NCI-H2227 treated with DMSO at 0.1 percent for 48 hours (cell line): ENCODE results near the gene ATXN3.
A peak's percentile ranks its signal among the peaks of the same experiment; 100 is the strongest.
"Not testable (repeated sequence)": the region's sequence is repeated elsewhere in the genome, so short reads cannot be mapped to it uniquely, and the experiment has no call there.

Source experiments
- DNase-seq: peaks from one replicate; lab custom pipeline; 2025; lab: John Stamatoyannopoulos, UW

The ATXN3 gene

DNA sequence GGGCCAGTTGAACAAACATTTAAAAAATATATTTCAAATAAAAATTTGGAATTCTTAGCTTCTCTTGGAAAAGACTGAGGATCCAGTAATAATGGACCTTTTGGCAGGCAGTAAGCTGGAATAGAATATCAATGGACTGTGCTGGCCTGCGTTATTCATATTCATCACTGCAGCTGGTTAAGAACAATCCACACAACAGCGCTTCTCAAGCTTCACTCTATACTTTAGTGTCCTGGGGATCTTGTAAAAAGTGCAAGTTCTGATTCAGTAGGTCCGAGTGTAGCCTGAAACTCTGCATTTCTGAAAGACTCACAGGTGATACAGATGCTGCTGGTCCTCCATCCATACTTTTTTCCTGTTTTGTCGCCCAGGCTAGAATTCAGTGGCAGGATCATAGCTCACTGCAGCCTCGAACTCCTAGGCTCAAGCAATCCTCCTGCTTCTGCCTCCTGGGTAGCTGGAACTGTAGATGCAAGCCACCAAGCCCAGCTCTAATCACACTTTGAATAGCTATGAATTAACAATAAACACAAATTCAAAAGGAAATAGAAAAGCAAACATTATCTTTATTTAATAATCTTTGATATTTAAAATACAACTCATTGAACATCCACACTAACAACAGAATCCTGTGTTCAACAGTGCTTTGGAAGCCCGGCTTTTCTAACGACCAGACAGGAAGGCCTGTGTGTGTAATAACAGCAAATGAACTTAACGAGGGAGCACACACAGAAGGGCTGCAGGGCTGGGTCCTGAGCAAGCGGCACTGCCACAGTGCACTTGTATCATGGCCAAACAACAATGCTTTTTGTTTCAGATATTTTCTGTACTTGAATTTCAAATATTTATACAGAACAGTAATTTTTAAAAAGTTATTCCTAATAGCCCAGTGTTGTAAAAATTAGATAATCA lies 48.1 kb downstream of the ATXN3 start:
- no peak for DNase-seq

DNA sequence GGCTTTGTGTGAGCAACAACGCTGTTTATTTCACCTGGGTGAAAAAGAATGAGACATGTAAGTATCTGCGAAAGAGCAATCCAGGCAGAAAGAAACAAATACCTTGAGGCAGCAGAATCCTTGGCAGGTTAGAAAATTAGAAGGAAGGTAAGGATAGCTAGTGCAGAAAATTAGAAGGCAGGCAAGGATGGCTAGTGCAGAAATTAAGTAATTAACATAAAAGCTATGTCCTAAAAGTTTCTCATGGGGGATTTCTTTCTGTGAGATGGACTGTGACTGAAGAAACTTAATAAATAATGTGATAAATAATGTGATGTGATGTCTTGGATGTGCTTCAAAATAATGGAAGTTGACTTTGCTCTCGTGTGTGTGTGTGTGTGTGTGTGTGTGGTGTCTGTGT lies 56.6 kb downstream of the ATXN3 start:
- no peak for DNase-seq

DNA sequence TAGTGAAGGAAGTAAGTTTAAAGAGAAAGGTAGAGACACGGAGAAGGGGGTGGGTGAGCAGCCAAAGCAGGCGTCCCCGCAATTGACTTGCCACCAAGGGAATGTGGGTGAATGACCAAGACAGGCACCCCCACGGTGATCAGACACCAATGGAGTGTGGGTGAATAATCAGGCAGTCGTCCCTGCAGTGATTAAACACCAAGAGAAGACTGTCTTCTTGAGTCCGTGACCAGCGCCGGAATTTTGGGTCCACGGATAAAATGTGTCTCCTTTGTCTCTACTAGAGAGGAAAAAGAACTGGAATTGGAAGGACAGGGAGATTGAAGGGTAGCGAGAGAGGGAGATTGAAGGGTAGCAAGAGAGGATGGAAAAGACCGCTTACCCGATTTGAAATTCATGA lies 57.2 kb downstream of the ATXN3 start:
- not testable (repeated sequence) for DNase-seq

DNA sequence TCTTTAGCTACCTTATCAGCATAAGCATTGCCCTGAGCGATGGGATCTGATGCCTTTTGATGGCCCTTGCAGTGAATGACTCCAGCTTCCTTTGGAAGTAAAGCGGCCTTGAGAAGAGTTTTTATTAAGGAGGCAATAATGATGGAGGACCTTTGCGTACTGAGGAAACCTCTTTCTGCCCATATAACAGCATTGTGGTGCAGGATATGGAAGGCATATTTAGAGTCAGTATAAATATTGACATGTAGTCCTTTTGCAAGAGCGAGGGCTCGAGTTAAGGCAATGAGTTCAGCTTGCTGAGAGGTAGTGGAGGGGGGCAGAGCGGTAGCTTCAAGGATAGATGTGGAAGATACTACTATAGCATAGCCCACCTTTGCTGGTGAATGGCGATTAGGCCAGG lies 60.5 kb downstream of the ATXN3 start:
- DNase-seq, result not testable (repeated sequence)

DNA sequence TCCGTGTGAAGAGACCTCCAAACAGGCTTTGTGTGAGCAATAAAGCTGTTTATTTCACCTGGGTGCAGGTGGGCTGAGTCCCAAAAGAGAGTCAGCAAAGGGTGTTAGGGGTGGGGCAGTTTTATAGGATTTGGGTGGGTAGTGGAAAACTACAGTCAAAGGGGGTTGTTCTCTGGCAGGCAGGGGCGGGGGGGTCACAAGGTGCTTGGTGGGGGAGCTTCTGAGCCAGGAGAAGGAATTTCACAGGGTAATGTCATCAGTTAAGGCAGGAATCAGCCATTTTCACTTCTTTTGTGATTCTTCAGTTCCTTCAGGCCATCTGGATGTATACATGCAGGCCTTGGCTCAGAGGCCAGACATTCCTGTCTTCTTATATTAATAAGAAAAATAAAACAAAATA lies 64.6 kb downstream of the ATXN3 start:
- not testable (repeated sequence) for DNase-seq

DNA sequence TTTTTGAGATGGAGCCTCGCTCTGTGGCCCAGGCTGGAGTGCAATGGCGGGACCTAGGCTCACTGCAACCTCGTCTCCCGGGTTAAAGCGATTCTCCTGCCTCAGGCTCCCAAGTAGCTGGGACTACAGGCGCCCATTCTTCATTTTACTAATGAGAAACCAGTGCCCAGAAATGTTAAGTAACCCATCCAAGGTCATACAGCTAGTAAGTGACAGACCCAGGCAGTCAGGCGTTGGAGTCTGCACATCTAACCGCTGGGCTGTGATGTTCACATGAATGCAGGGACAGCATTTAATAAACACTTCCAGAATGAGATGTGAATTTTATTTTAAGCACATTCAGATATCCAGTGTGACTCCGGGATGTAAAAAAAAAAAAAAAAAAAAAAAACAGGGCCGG lies 65.2 kb downstream of the ATXN3 start:
- no peak for DNase-seq

DNA sequence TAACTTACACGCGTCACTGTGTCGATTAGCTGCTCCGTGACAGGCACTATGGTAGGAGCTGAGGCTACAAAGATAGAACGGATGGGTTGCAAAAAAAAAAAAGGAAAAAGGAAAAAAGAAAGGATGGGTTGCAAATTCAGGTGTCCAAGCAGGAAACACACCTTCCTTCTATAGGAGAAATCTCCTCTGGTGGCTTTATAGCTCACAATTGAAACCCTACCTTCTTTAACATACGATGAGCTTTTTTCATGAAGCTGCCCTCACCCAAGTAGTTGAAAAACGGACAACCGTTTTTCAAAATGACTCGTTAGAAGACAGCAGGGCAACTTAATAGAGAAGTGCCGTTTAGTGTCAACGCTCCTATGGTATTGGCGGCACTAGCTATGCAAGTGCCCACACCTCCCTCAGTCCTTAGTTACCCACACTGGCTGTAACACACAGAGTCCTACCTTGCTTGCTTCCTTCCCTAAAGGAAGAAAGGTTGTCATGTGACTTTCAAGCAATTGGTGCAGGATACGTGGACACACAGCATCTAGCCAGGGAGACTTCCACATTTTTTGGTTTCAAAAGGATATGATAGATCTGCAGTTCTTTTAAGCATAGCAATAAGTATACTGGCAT lies 65.8 kb downstream of the ATXN3 start:
- DNase-seq, result peak; percentile 56

DNA sequence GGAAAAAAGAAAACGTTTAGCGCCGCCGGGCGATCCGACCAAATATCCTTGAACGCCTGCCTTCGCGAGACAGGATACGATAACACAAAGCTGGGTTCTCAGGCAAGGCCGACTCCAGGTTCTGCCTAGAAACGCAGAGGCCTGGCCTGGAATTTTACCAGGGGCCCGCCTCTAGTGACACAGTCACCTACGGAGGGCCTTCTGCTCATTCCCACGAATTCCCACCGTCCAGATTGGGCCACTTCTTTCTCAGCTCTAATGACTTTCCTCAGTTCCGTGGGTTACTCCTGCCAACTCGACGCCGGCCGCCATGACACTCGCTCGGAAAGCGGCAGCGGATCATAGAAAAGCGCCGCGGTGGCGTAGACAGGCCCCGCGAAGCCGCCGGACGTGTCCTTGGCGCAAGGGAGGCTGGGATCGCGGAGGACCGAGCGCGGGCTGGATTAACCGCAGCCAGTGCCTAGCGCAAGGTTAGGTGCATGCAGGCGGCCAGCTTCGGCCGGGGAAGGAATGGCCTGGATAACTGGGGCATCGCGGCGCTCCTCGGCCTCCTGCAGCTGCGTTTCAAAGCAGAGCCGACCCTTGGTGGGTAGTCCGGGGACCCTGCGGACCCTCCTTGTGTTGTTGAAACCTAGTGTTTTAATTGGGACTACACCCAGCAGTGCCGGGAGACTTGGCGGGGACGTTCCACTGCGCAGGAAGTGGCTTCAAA lies 66.5 kb downstream of the ATXN3 start, which contains the start of gene TRIP11:
Gene TRIP11, minus strand, starts transcription at position 341 of the 712 bp plus-strand sequence. CDS start 374 bp downstream, outside the sequence.
- peak; percentile 71 for DNase-seq

DNA sequence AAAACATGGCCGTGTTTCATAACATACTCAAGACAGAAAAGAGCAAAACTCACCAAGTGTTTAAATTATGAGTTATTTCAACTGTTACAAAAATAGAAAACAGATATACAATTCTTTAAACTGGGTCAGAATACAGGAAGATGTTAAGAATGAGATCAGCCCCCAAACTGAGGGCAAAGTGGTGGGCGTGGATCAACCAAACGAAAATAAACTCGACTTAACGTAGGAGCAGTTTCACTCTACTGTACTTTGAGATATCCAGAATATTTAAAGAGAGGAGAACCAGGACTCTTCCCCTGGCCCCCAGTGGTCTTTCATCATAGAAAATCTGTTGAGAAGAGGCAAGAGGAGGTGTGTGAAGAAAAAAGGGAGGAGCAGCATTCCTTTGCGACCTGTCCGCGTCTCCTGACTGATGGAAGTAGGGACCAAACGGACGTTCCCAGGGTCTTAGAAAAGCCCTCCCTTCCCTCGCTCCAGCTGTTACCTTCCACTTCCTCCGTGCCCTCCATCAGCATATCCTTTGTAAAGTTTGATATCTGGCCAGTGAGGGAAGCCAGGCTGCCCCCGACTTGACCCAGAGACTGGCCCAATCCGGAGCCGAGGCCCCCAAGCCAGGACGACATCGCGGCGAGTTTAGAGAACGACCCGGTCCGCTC lies 67.2 kb downstream of the ATXN3 start:
- DNase-seq, result peak; percentile 66

DNA sequence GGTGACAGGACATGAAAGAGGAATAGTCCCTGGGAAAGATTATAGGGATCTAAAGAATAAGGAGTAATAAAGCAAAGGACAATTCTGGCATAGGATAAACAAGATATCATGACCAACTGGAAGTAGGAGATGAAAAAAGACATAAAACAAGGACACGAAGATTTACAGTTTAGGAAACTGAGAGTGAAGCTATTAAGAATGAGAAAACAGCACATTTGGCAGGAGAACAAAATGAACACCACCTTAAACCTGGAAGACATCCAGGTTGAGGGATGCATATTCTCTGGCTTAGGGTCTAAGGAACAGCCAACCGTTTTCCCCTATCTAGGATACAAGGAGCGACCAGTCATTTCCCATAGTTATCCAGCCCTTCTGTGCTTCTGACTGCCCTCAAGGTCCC lies 68.4 kb downstream of the ATXN3 start:
- no peak for DNase-seq

DNA sequence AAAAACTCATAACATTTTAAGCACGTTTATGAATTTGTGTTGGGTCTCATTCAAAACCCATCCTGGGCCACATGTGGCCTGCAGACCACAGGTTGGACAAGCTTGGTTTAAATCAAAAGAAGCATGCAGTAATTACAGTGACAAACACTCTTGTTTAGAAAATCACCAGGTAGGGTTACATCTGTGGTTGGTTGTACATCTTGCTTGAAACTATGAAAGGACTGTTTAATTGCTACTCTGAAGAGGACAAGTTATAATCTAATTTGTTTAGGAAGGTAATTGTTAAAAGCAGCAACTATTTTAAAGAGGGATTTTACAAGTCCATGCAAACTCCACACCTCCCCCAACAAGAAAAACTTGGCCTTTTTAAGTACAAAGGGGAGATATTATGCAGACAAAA lies 70.5 kb downstream of the ATXN3 start:
- DNase-seq, result no peak

DNA sequence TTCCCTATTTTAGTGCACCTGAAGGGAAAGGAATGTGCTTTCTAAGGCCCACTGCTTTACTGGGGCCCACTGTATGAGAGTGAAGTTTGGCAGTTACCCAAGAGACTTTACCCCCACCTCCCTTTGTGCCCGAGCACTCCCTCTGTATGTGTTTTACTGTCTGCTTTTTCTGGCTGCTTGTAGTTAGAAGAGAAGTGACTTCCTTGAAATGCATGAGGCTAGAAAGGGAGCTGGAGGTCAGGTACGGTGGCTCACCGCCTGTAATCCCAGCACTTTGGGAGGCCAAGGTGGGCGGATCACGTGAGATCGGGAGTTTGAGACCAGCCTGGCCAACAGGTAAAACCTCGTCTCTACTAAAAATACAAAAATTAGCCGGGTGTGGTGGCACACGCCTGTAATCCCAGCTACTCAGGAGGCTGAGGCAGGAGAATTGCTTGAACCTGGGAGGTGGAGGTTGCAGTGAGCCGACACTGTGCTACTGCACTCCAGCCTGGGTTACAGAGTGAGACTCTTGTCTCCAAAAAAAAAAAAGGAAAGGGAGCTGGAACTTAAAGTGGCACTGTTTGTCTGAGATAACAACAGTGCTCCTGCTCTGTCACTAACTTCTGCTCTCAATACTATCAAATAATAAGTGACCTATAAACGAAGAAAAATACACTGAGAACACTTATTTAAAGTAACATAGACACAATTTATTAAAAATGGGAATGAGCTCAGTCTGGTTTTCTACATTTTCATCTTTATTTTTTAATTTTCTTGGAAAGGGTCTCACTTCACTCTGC lies 72.3 kb downstream of the ATXN3 start:
- no peak for DNase-seq

DNA sequence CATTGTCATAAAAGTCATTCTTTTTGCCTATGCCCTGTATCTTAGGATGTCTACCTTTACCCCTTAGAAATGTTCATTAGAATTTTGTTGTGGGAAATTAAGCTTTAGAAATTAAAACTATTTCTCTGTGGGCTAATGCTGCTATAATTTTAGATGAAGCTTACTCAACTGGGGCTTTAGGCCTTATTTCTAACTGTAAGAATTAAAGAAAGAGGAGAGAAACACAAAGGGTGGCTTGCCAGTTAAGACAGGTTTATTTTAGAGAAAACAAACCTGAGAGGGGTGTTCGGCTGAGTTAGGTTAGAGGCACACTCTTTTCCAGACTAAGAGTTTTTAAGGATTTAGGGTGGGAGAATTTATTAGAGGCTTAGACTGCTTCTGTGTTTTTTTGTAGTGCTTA lies 72.9 kb downstream of the ATXN3 start:
- DNase-seq, result no peak

DNA sequence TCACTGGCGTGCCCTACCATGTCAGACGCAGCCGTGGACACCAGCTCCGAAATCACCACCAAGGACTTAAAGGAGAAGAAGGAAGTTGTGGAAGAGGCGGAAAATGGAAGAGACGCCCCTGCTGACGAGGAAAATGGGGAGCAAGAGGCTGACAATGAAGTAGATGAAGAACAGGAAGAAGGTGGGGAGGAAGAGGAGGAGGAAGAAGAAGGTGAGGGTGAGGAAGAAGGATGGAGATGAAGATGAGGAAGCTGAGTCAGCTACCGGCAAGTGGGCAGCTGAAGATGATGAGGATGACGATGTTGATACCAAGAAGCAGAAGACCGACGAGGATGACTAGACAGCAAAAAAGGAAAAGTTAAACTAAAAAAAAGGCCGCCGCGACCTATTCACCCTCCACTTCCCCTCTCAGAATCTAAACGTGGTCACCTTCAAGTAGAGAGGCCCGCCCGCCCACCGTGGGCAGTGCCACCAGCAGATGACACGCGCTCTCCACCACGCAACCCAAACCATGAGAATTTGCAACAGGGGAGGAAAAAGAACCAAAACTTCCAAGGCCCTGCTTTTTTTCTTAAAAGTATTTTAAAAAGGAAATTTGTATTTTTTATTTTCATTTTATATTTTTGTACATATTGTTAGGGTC lies 79.7 kb downstream of the ATXN3 start:
- DNase-seq, result no peak

DNA sequence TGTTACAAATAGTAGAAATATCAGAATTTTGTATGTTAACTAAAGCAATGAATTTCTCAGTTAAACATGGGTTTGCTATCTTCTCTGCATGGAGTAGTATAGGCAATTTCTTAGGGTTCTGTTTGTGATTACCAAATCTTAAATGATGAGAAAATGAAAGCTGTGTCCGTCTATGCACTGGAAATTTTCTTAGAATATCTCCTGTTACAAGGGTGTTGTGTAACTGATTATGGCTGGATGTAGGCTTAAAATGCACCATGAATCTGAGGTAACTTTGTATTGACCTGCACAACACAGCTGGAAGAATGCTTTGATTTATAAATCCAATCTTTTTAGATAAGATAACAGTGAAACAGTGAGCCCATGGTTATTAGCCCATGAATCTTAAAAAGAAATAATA lies 84.3 kb downstream of the ATXN3 start:
- DNase-seq, result no peak

DNA sequence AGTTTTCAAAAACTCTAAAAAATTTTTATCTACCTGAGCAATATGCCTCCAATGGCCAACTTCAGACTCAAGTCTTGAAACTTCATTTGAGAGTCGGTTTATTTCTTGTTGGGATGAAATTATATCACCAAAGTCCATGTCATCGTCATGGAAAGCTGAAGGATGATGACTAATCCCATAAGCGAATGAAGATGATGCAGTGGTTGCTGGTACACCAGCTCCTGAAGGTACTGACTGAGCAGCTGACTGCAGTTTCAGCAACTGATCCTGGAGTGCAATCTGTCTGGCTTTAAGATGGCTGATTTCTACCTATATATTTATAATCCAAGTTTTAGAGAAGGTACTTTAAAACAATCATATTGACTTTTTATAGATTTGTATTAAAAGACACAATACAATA lies 84.9 kb downstream of the ATXN3 start:
- DNase-seq, result no peak

DNA sequence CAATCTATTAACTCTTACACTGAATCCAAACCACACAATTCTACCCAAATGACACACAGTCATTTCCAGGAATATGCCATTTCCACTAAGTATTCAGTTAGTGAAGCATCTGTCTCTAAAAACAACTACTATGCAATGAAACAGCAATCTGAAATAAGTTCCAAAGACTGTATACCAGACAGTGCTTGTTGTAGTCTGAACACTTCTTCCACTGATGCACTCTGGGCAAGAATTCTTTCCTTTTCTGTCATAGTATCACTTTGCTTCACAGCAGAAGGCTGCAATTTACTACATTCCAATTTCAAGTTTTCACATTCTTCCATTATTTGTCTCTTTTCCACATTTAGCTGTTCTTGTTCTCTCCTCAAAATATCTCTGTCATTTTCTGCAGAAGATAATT lies 92.3 kb downstream of the ATXN3 start:
- DNase-seq, result no peak

DNA sequence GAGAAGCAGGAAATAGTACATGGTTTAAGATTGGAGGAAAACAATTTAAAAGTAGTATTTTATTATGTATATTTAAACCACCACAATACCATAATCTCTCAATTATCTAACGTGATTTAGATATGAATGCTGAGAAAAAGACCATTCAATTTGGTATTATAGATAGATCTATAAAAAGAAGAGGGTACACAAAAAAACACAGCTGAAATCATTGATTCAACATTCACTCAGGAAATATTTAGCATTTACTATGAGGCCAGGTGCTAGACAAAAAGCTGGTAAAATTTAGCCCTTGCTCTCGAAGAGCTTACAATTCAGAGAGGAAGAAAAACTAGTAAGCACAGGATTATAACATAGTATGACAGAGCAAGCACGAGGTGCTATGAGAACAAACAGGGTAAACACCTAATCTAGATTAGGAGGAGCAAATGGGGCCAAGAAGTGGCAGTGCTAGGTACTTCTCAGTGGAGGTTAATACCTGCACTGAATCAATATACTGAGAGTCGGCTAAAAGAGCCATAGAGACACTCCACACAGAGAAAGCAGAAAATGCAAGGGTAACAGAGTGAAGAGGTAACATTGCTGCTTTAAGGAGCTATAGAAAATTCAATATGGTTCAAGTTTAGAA lies 94.1 kb downstream of the ATXN3 start:
- DNase-seq, result no peak

DNA sequence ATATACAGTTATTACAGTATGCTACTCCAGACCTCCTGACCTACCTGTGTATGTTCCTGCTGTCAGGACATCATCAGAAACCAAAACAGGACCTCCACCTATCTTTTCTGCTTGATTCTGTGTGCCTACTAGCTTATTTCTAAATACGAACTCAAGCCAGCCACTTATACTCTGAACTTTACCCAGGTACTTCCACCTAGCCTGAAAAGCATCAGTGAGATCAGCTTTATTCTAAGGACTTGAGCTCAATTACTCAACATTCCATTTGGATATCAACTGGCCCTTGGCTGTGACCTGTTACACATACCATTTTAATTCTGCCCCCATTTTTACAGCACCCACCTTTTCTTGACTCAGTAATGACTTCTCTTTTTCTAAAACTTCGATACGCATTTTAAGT lies 95.7 kb downstream of the ATXN3 start:
- no peak for DNase-seq

DNA sequence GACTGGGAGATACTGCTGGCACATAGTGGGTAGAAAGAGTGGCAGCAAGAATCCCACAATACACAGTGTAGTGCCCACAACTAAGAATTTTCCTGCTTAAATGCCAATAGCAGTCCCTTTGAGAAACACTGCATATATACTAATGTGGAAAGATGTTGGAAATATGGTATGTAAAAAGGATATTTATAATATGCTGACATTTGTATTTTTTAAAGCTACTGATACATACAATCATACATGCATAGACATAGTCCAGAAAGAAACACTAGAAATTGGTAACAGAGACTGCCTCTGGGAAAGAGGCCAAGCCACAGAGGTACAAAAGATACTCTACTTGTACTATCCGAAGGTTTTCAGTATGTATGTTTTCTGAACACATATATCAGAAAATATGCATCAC lies 96.8 kb downstream of the ATXN3 start:
- no peak for DNase-seq
